Measurements from ENCODE around the gene ASB2. TPM values are rescaled to one million over a fixed set of nuclear protein-coding genes. Genes with fewer than 3 reads are reported as not detected.

The ASB2 gene
- total RNA-seq, 1 experiment from 2014 or later, result not detected

- Histone ChIP-seq H2AFZ (ENCODE audit: low read depth, low read length, poor library complexity, severe bottlenecking) (no peak overlapping the region), H3K4me3 (replicated peaks in 1 of 2; ENCODE audit: low read depth in 1 of 2, low read length in 2 of 2) (no peak overlapping the region), H3K4me1 (ENCODE audit: control insufficient read depth in 1 of 2, insufficient read depth in 2 of 2, low read length in 2 of 2) (no peaks in the 10 kb centered on the region), H3K27ac (ENCODE audit: low read depth, low read length) (no peak overlapping the region), H3K4me2 (ENCODE audit: low read length) (no peak overlapping the region), H3K9me3 (ENCODE audit: control insufficient read depth in 1 of 2, insufficient read depth in 1 of 2, low read depth in 1 of 2, low read length in 2 of 2) (no peaks in the 10 kb centered on the region), H3K27me3 (ENCODE audit: insufficient read depth, low read length) (no peaks in the 10 kb centered on the region), H4K20me1 (ENCODE audit: insufficient read depth) (no peaks in the 10 kb centered on the region), H3K9ac (ENCODE audit: low read length) (no peak overlapping the region), H3K36me3 (ENCODE audit: control insufficient read depth in 1 of 2, insufficient read depth in 2 of 2, low read length in 2 of 2) (no peaks in the 10 kb centered on the region), H3K79me2 (ENCODE audit: insufficient read depth, low read length) (no peaks in the 10 kb centered on the region), H3K9me2 (ENCODE audit: insufficient read depth) (no peaks in the 10 kb centered on the region)
- ChIA-PET CTCF (no interaction called here), POLR2A (no interaction called here), RAD21 (ENCODE audit: low non-redundant PET in 1 of 2, low total read pairs in 2 of 2, uncharacterized antibody in 2 of 2, unreplicated experiment in 2 of 2) (no interaction called here)
- no TSS peak for BruUV-seq (replicated peaks)
- TF ChIP-seq CTCF (IDR thresholded peaks at IDR 0.05 in 2 of 3, conservative IDR thresholded peaks at IDR 0.05 in 1 of 3; ENCODE audit: borderline replicate concordance in 1 of 3, insufficient read depth in 1 of 3, low read depth in 2 of 3, low read length in 2 of 3) (no peak), CBX3 (IDR thresholded peaks at IDR 0.05; ENCODE audit: low read depth) (no peak)
- no peak for DNase-seq (ENCODE audit: low read depth, low spot score)
- intact Hi-C loops (cut with micrococcal nuclease), result no loop called here
- no peak for ATAC-seq
Measured at GRCh38 chr14:93929048-93929535, 47.3 kb downstream of the ASB2 start.

GRCh38 chr14:93928184-93929047 is 48.0 kb downstream of the ASB2 start:
- H3K4me1 ChIP-seq (ENCODE audit: control insufficient read depth in 1 of 2, insufficient read depth in 2 of 2, low read length in 2 of 2), result no peaks in the 10 kb centered on the region
- H3K36me3 ChIP-seq (ENCODE audit: control insufficient read depth in 1 of 2, insufficient read depth in 2 of 2, low read length in 2 of 2), result no peaks in the 10 kb centered on the region
- no peak overlapping the region for H3K27ac ChIP-seq (ENCODE audit: low read depth, low read length)
- POLR2A ChIA-PET, result no interaction called here
- no peaks in the 10 kb centered on the region for H4K20me1 ChIP-seq (ENCODE audit: insufficient read depth)
- RAD21 ChIA-PET (ENCODE audit: low non-redundant PET in 1 of 2, low total read pairs in 2 of 2, uncharacterized antibody in 2 of 2, unreplicated experiment in 2 of 2), result no interaction called here
- DNase-seq (ENCODE audit: low read depth, low spot score) (no peak), ATAC-seq (no peak)
- H3K9me2 ChIP-seq (ENCODE audit: insufficient read depth), result no peaks in the 10 kb centered on the region
- no peak overlapping the region for H3K4me3 ChIP-seq (replicated peaks in 1 of 2; ENCODE audit: low read depth in 1 of 2, low read length in 2 of 2)
- H3K9me3 ChIP-seq (ENCODE audit: control insufficient read depth in 1 of 2, insufficient read depth in 1 of 2, low read depth in 1 of 2, low read length in 2 of 2), result no peaks in the 10 kb centered on the region
- no TSS peak for BruUV-seq (replicated peaks)
- no peak overlapping the region for H2AFZ ChIP-seq (ENCODE audit: low read depth, low read length, poor library complexity, severe bottlenecking)
- TF ChIP-seq CTCF (IDR thresholded peaks at IDR 0.05 in 2 of 3, conservative IDR thresholded peaks at IDR 0.05 in 1 of 3; ENCODE audit: borderline replicate concordance in 1 of 3, insufficient read depth in 1 of 3, low read depth in 2 of 3, low read length in 2 of 3) (no peak), FOSL1 (IDR thresholded peaks at IDR 0.05; ENCODE audit: low read depth) (no peak), CBX3 (IDR thresholded peaks at IDR 0.05; ENCODE audit: low read depth) (no peak), POLR2A (IDR thresholded peaks at IDR 0.05; ENCODE audit: borderline replicate concordance, extremely low read depth, insufficient read depth, insufficient read length) (no peak), RAD21 (IDR thresholded peaks at IDR 0.05; ENCODE audit: low read depth) (no peak), SIN3A (IDR thresholded peaks at IDR 0.05; ENCODE audit: low read depth) (no peak), EGR1 (IDR thresholded peaks at IDR 0.05; ENCODE audit: low read depth) (no peak)
- TF ChIP-seq, protein P1, sequence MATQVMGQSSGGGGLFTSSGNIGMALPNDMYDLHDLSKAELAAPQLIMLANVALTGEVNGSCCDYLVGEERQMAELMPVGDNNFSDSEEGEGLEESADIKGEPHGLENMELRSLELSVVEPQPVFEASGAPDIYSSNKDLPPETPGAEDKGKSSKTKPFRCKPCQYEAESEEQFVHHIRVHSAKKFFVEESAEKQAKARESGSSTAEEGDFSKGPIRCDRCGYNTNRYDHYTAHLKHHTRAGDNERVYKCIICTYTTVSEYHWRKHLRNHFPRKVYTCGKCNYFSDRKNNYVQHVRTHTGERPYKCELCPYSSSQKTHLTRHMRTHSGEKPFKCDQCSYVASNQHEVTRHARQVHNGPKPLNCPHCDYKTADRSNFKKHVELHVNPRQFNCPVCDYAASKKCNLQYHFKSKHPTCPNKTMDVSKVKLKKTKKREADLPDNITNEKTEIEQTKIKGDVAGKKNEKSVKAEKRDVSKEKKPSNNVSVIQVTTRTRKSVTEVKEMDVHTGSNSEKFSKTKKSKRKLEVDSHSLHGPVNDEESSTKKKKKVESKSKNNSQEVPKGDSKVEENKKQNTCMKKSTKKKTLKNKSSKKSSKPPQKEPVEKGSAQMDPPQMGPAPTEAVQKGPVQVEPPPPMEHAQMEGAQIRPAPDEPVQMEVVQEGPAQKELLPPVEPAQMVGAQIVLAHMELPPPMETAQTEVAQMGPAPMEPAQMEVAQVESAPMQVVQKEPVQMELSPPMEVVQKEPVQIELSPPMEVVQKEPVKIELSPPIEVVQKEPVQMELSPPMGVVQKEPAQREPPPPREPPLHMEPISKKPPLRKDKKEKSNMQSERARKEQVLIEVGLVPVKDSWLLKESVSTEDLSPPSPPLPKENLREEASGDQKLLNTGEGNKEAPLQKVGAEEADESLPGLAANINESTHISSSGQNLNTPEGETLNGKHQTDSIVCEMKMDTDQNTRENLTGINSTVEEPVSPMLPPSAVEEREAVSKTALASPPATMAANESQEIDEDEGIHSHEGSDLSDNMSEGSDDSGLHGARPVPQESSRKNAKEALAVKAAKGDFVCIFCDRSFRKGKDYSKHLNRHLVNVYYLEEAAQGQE (IDR thresholded peaks at IDR 0.05; ENCODE audit: low read depth), result no peak
- no peaks in the 10 kb centered on the region for H3K79me2 ChIP-seq (ENCODE audit: insufficient read depth, low read length)
- CTCF ChIA-PET, result no interaction called here
- intact Hi-C loops (cut with micrococcal nuclease), result no loop called here
- no peak overlapping the region for H3K9ac ChIP-seq (ENCODE audit: low read length)
- no peaks in the 10 kb centered on the region for H3K27me3 ChIP-seq (ENCODE audit: insufficient read depth, low read length)
- no peak overlapping the region for H3K4me2 ChIP-seq (ENCODE audit: low read length)

All from HCT116 (cell line).